H1 (cell line): Measurements from ENCODE around the gene LPP. TPM values are rescaled to one million over a fixed set of nuclear protein-coding genes. Genes with fewer than 3 reads are reported as not detected.

Experiments
- CTCF ChIA-PET: fragments of 300-600 bp; sonication (Branson Sonifier 250); formaldehyde crosslinking; loops from one replicate; lab custom pipeline; 2021; ENCODE audit not compliant: partially characterized antibody; lab: Charles Lee
- POLR2A ChIA-PET: fragments of 300-600 bp; sonication (Branson Sonifier 250); formaldehyde crosslinking; loops from one replicate; lab custom pipeline; 2021; ENCODE audit warnings: inconsistent platforms; ENCODE audit not compliant: partially characterized antibody; lab: Charles Lee
- DNase-seq, 2 experiments: peaks; one replicate each; pipeline versions ENCODE4 v3.0.0 to v3.0.0-alpha.2; 2010 to 2022; ENCODE audit warnings: low spot score in 2 of 2, low read depth in 1 of 2, mixed read lengths in 1 of 2
- FAIRE-seq: peaks from 2 replicates; lab custom pipeline; 2011; peaks lifted over from hg19 to GRCh38; lab: Jason Lieb, UNC
- H2AFZ ChIP-seq: 2 replicates; pipeline ENCODE4 v1.8.1; 2012; ENCODE audit warnings: low read length, inconsistent platforms
- H2AK5ac ChIP-seq: 2 replicates; pipeline ENCODE4 v1.6.1; 2013; ENCODE audit warnings: low read depth, low read length
- H2BK120ac ChIP-seq: replicated peaks from 2 replicates; pipeline ENCODE3; 2013; ENCODE audit warnings: low read depth, low read length, inconsistent platforms
- H2BK12ac ChIP-seq: 2 replicates; pipeline ENCODE4 v1.6.1; 2013; ENCODE audit warnings: low read depth, low read length
- H2BK15ac ChIP-seq: 2 replicates; pipeline ENCODE4 v1.6.1; 2013; ENCODE audit warnings: low read length
- H2BK20ac ChIP-seq: 2 replicates; pipeline ENCODE4 v1.6.1; 2013; ENCODE audit warnings: low read length
- H2BK5ac ChIP-seq: 2 replicates; pipeline ENCODE4 v1.6.1; 2013; ENCODE audit warnings: low read depth, low read length
- H3K14ac ChIP-seq: 2 replicates; pipeline ENCODE4 v1.6.1; 2013; ENCODE audit warnings: inconsistent platforms; ENCODE audit not compliant: insufficient read length
- H3K18ac ChIP-seq: 2 replicates; pipeline ENCODE4 v1.6.1; 2013; ENCODE audit warnings: low read length; ENCODE audit errors: extremely low read depth
- H3K23ac ChIP-seq: 2 replicates; pipeline ENCODE4 v1.6.1; 2013; ENCODE audit warnings: inconsistent platforms; ENCODE audit not compliant: insufficient read length
- H3K23me2 ChIP-seq: 2 replicates; pipeline ENCODE4 v1.6.1; 2013; ENCODE audit warnings: low read depth, low read length
- H3K27ac ChIP-seq: 2 replicates; pipeline ENCODE4 v1.6.1; 2011; ENCODE audit warnings: low read depth, low read length, inconsistent platforms
- H3K27me3 ChIP-seq, 4 experiments: replicated peaks in 1 of 4; 1 replicate in 1 of 4; 2 replicates in 3 of 4; pipeline versions ENCODE4 v1.6.1 to v1.8.1; 2011 to 2013; ENCODE audit warnings: low read length in 3 of 4, mild to moderate bottlenecking in 3 of 4, inconsistent platforms in 2 of 4, mixed read lengths in 2 of 4, moderate library complexity in 1 of 4; ENCODE audit not compliant: control insufficient read depth in 3 of 4, insufficient read depth in 3 of 4; ENCODE audit errors: extremely low read depth in 1 of 4
- H3K36me3 ChIP-seq, 4 experiments: 2 replicates each; pipeline versions ENCODE4 v1.6.1 to v1.8.1; 2011 to 2013; ENCODE audit warnings: mild to moderate bottlenecking in 4 of 4, low read length in 3 of 4, moderate library complexity in 2 of 4, control low read depth in 1 of 4, inconsistent platforms in 1 of 4; ENCODE audit not compliant: insufficient read depth in 4 of 4, control insufficient read depth in 2 of 4
- H3K4ac ChIP-seq: replicated peaks from 2 replicates; pipeline ENCODE3; 2013; ENCODE audit warnings: low read length, low read depth, mixed read lengths, inconsistent platforms; ENCODE audit not compliant: insufficient read length
- H3K4me1 ChIP-seq, 4 experiments: replicated peaks in 1 of 4; 1 replicate in 1 of 4; 2 replicates in 3 of 4; pipeline versions ENCODE4 v1.6.1 to v1.8.1; 2011 to 2013; ENCODE audit warnings: low read length in 3 of 4, inconsistent platforms in 2 of 4, mixed read lengths in 1 of 4; ENCODE audit not compliant: insufficient read depth in 4 of 4, control insufficient read depth in 3 of 4
- H3K4me2 ChIP-seq, 2 experiments: 2 replicates each; pipeline versions ENCODE4 v1.6.1 to v1.8.1; 2011 to 2013; ENCODE audit warnings: low read depth in 2 of 2, low read length in 2 of 2, control low read depth in 1 of 2, inconsistent platforms in 1 of 2, mild to moderate bottlenecking in 1 of 2; ENCODE audit not compliant: insufficient read depth in 1 of 2
- H3K4me3 ChIP-seq, 4 experiments: fragments of 200-600, 300-600 bp in 1 of 4; sonication (generic), shearing (Covaris generic), sonication (Bioruptor Twin) in 1 of 4; 2 replicates each; pipeline versions ENCODE4 v1.5.1 to v1.8.1; 2011 to 2016; ENCODE audit warnings: low read length in 4 of 4, low read depth in 3 of 4, control low read depth in 2 of 4, inconsistent platforms in 2 of 4, mild to moderate bottlenecking in 2 of 4, mixed read lengths in 1 of 4, moderate library complexity in 1 of 4; ENCODE audit not compliant: insufficient read depth in 2 of 4; ENCODE audit errors: extremely low read depth in 1 of 4
- H3K56ac ChIP-seq: replicated peaks from 2 replicates; pipeline ENCODE3; 2013; ENCODE audit warnings: low read depth, mild to moderate bottlenecking, mixed read lengths, low read length, inconsistent platforms; ENCODE audit not compliant: insufficient read length
- H3K79me1 ChIP-seq: 2 replicates; pipeline ENCODE4 v1.6.1; 2013; ENCODE audit warnings: low read depth, low read length, control low read depth
- H3K79me2 ChIP-seq, 2 experiments: 2 replicates each; pipeline versions ENCODE4 v1.6.1 to v1.8.1; 2012 to 2013; ENCODE audit warnings: low read length in 2 of 2, mild to moderate bottlenecking in 2 of 2, inconsistent platforms in 1 of 2; ENCODE audit not compliant: insufficient read depth in 2 of 2, control insufficient read depth in 1 of 2
- H3K9ac ChIP-seq, 4 experiments: replicated peaks in 1 of 4; 1 replicate in 1 of 4; 2 replicates in 3 of 4; pipeline versions ENCODE4 v1.6.1 to v1.8.1; 2011 to 2013; ENCODE audit warnings: low read depth in 3 of 4, low read length in 3 of 4, control low read depth in 2 of 4, mild to moderate bottlenecking in 2 of 4, moderate library complexity in 2 of 4, inconsistent platforms in 1 of 4; ENCODE audit errors: extremely low read depth in 1 of 4
- H3K9me3 ChIP-seq, 2 experiments: 2 replicates each; pipeline versions ENCODE4 v1.6.1 to v1.8.1; 2012 to 2013; ENCODE audit warnings: mild to moderate bottlenecking in 2 of 2, moderate library complexity in 2 of 2, control low read depth in 1 of 2, inconsistent platforms in 1 of 2, low read depth in 1 of 2, low read length in 1 of 2, mixed read lengths in 1 of 2; ENCODE audit not compliant: insufficient read depth in 2 of 2
- H4K20me1 ChIP-seq, 2 experiments: replicated peaks in 1 of 2; 2 replicates each; pipeline versions ENCODE3 to v1.8.1; 2011 to 2013; ENCODE audit warnings: inconsistent platforms in 2 of 2, low read length in 2 of 2, mild to moderate bottlenecking in 1 of 2; ENCODE audit not compliant: insufficient read depth in 2 of 2, control insufficient read depth in 1 of 2
- H4K5ac ChIP-seq: 2 replicates; pipeline ENCODE4 v1.6.1; 2013; ENCODE audit warnings: low read length, low read depth, mixed read lengths, inconsistent platforms; ENCODE audit not compliant: insufficient read length
- H4K8ac ChIP-seq: 2 replicates; pipeline ENCODE4 v1.8.0; 2013; ENCODE audit warnings: mild to moderate bottlenecking, moderate library complexity, low read length, inconsistent platforms; ENCODE audit not compliant: insufficient read depth; ENCODE audit errors: extremely low read depth
- H4K91ac ChIP-seq: replicated peaks from 2 replicates; pipeline ENCODE3; 2013; ENCODE audit warnings: low read length, mixed read lengths, inconsistent platforms; ENCODE audit not compliant: insufficient read length
- JUN ChIP-seq: IDR thresholded peaks from 2 replicates; pipeline ENCODE4 v1.6.1; 2011; ENCODE audit warnings: low read depth, mild to moderate bottlenecking, improper control_type of control experiment, low read length
- SRF ChIP-seq: IDR thresholded peaks from 2 replicates; pipeline ENCODE4 v1.6.1; 2011; ENCODE audit warnings: mild to moderate bottlenecking, low read depth, low read length, moderate library complexity
- WGBS, 2 experiments: shearing (Covaris generic) in 1 of 2; methylation state at CpG; one replicate each; pipeline versions ENCODE4 v1.1.6 to v1.1.7; 2013 to 2015; ENCODE audit warnings: low lambda C conversion rate in 2 of 2, mixed read lengths in 2 of 2, inconsistent platforms in 1 of 2, low coverage in 1 of 2, missing lambda C conversion rate in 1 of 2; ENCODE audit not compliant: insufficient replicate concordance in 2 of 2, insufficient coverage in 1 of 2, insufficient read length in 1 of 2; ENCODE audit errors: extremely low coverage in 1 of 2, missing lambda C conversion rate in 1 of 2; 5-methylcytosine and 5-hydroxymethylcytosine counted together
- polyA plus RNA-seq, 7 experiments: library from polyadenylated mRNA; depleted of rRNA in 3 of 7; stranded (reverse) in 5 of 7; unstranded in 2 of 7; fragments of >200 nt in 5 of 7; fragments of 200-250 nt in 2 of 7; gene quantifications; 1 replicate in 5 of 7; 2 replicates in 1 of 7; 4 replicates in 1 of 7; pipeline versions ENCODE4 v1.2.1 to v1.2.3, GENCODE V29; 2011 to 2013; ENCODE audit warnings: missing spikeins in 2 of 7, mixed read lengths in 2 of 7
- total RNA-seq: library from RNA; stranded (reverse); fragmentation: NEBNext Ultra II Directional; extraction: Animal tissue kit (Norgen Biotek cat#: 25700); gene quantifications from 2 replicates; pipeline ENCODE4 v1.2.1, GENCODE V29; 2021

LPP gene
- total and polyA plus RNA-seq, 2 of the 8 experiments (the other 6 are each of a cell fraction or from before 2014, with no cell fraction given) = 10.0 to 53.3 TPM

DNA sequence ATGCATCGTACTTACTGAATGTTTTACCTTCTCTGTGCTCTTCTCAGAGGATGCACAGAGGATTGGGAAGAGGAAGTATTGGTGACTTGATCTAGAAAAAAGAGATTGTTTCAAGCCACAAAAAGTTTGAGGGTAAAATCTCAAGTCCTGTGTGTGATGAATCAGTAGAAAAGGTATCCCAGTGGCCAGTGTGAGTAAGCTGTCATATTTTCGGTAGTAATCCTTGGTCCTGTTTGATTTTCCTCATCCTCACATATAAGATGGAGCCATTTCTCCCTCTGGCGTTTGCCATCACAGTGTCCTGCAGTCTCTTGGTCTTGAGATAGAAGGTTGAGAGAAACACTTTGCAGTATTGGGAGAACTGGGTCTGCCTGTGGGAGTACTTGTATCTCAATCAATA is 166.8 kb downstream of the LPP start:
- Histone ChIP-seq H2BK15ac (no peak overlapping the region), H3K23me2 (no peaks in the 10 kb centered on the region), H2BK120ac (no peak overlapping the region), H2AK5ac (no peak overlapping the region), H4K8ac (no peak overlapping the region), H4K5ac (no peak overlapping the region), H2BK12ac (no peak overlapping the region), H4K20me1 (peaks cover 0 to 1% of the 10 kb centered on the region in 2 experiments), H3K79me1 (peaks cover 5% of the 10 kb centered on the region; the same call in 1 of the 2 replicates), H3K9ac (no peak overlapping the region), H3K4me2 (no peak overlapping the region), H3K18ac (no peak overlapping the region), H3K9me3 (no peaks in the 10 kb centered on the region), H3K4me3 (no peak overlapping the region), H3K4me1 (no peaks in the 10 kb centered on the region), H3K56ac (no peak overlapping the region), H3K36me3 (no peaks in the 10 kb centered on the region), H2BK20ac (no peak overlapping the region), H3K14ac (no peak overlapping the region), H3K27me3 (no peaks in the 10 kb centered on the region), H3K4ac (no peak overlapping the region), H3K27ac (no peak overlapping the region), H3K79me2 (no peaks in the 10 kb centered on the region), H4K91ac (no peak overlapping the region), H2AFZ (no peak overlapping the region), H2BK5ac (no peak overlapping the region), H3K23ac (no peak overlapping the region)
- 93% methylated on average over 3 of the region's 3 CpGs; no CpG with 5 or more reads in 1 of the 2 experiments for WGBS, 2 experiments
- DNase-seq (no peak), FAIRE-seq (no peak)
- ChIA-PET POLR2A (no interaction called here), CTCF (interaction anchor here (1.1 to 2.1 kb wide), 2 partner anchors 264 to 580 kb away, joined by 3 to 5 read pairs; no protein-coding TSS in a partner anchor)
- TF ChIP-seq SRF = no peak
- no peak for TF ChIP-seq JUN
